CD4-positive, alpha-beta T cell (primary cell): Measurements from ENCODE around the gene IL37. TPM values are rescaled to one million over a fixed set of nuclear protein-coding genes. Genes with fewer than 3 reads are reported as not detected.

Experiments used
- ATAC-seq: fragments of 200-7000 bp; cut with Tn5 transposase; one replicate; pipeline ENCODE4 v1.10.0; 2022; ENCODE audit warnings: mild to moderate bottlenecking; ENCODE audit not compliant: poor library complexity
- CTCF ChIA-PET: fragments of 350-600 bp; sonication (Branson Sonifier 250); formaldehyde crosslinking; loops from one replicate; lab custom pipeline; 2021; ENCODE audit warnings: antibody characterized with exemption, inconsistent platforms; lab: Charles Lee
- POLR2A ChIA-PET: fragments of 350-600 bp; sonication (Branson Sonifier 250); formaldehyde crosslinking; loops from one replicate; lab custom pipeline; 2021; ENCODE audit warnings: antibody characterized with exemption, inconsistent platforms; lab: Charles Lee
- DNase-seq, 14 experiments: peaks; one replicate each; pipeline ENCODE4 v3.0.0-alpha.2; 2013 to 2020; ENCODE audit warnings: mixed read lengths in 2 of 14
- H3K27ac ChIP-seq, 2 donors: one replicate each; pipeline versions ENCODE4 v1.5.1 to v1.7.0; 2013; ENCODE audit warnings: low read length in 2 of 2, low read depth in 1 of 2, mild to moderate bottlenecking in 1 of 2
- H3K27me3 ChIP-seq, 2 experiments: 1 replicate in 1 of 2; 2 replicates in 1 of 2; pipeline versions ENCODE4 v1.6.1 to v1.7.0; 2013; ENCODE audit warnings: low read length in 2 of 2, control low read depth in 1 of 2, mild to moderate bottlenecking in 1 of 2, moderate library complexity in 1 of 2; ENCODE audit not compliant: insufficient read depth in 2 of 2, control insufficient read depth in 1 of 2
- H3K36me3 ChIP-seq: one replicate; pipeline ENCODE4 v1.6.1; 2013; ENCODE audit warnings: low read length, control low read depth; ENCODE audit not compliant: insufficient read depth
- H3K4me1 ChIP-seq: one replicate; pipeline ENCODE4 v1.6.1; 2013; ENCODE audit warnings: low read length, control low read depth; ENCODE audit not compliant: insufficient read depth
- H3K4me3 ChIP-seq: one replicate; pipeline ENCODE4 v1.5.1; 2013; ENCODE audit warnings: mild to moderate bottlenecking, low read length, moderate library complexity
- H3K9me3 ChIP-seq, 2 experiments: 1 replicate in 1 of 2; 2 replicates in 1 of 2; pipeline versions ENCODE4 v1.6.1 to v1.7.0; 2013; ENCODE audit warnings: low read length in 2 of 2, mild to moderate bottlenecking in 2 of 2, control low read depth in 1 of 2, moderate library complexity in 1 of 2; ENCODE audit not compliant: control insufficient read depth in 1 of 2, insufficient read depth in 1 of 2
- H3K27ac Mint-ChIP-seq: one replicate; pipeline ENCODE4 v1.8.0; 2020; ENCODE audit warnings: mixed read lengths
- H3K27me3 Mint-ChIP-seq: one replicate; pipeline ENCODE4 v1.8.0; 2021; ENCODE audit warnings: mixed read lengths
- H3K36me3 Mint-ChIP-seq: one replicate; pipeline ENCODE4 v1.8.0; 2021; ENCODE audit warnings: low read depth, mixed read lengths
- H3K4me1 Mint-ChIP-seq: one replicate; pipeline ENCODE4 v1.8.0; 2021; ENCODE audit warnings: low read depth, mixed read lengths
- H3K4me3 Mint-ChIP-seq: one replicate; pipeline ENCODE4 v1.8.0; 2020; ENCODE audit warnings: mild to moderate bottlenecking, mixed read lengths
- H3K9me3 Mint-ChIP-seq: one replicate; pipeline ENCODE4 v1.8.0; 2020; ENCODE audit warnings: mixed read lengths
- intact Hi-C, 2 experiments: fragments of 100-400 bp; cut with DNase I in 1 of 2; cut with micrococcal nuclease in 1 of 2; formaldehyde crosslinking; loops; one replicate each; pipeline versions ENCODE4 v1.15.1 to v1.9.0; 2023 to 2025; cut with DNase I, micrococcal nuclease
- total RNA-seq, 174 experiments: library from RNA in 2 of 174; stranded (reverse) in 2 of 174; gene quantifications; one replicate each; pipeline ENCODE4 v1.2.3 and lab custom pipeline; 2021 to 2026
- TF ChIP-seq, protein P1 (sequence below): fragments of 200-600 bp; IDR thresholded peaks from one replicate; pipeline ENCODE4 v1.8.0; 2022; ENCODE audit warnings: antibody characterized with exemption, mild to moderate bottlenecking

IL37 gene
- total RNA-seq, 2 experiments from 2014 or later, result not detected

DNA sequence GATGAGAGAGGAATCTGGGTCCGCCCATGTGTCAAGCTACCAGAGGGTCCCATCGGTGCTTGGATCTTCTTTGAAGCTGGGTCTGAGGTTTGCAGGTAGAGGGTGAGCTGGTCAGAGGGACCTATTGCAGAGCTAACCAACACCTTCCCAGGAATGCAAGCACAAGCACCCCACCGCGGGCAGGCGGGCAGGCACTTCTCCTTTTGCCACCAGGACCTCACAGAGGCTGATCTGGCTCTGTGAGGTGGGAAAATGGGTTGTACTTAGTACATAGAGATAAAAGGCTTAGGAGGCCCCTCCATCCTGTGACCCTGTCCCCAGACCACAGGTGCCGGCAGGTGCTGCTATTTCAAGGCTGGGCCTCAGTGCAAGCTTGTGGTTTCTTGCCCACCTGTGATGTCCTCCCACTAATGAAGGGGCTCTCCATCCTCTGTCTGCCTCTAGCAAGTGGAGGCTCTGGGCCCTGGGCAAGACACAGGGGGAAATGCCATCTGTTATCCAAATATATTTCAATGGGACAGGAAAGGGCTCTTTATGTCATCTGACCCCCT lies 31.4 kb upstream of the IL37 start:
- ATAC-seq (no peak), DNase-seq (no peak)
- ChIA-PET CTCF (no interaction called here), POLR2A (no interaction called here)
- Histone ChIP-seq H3K9me3 (no peaks in the 10 kb centered on the region), H3K4me3 (no peak overlapping the region), H3K27ac (no peak overlapping the region), H3K27me3 (no peaks in the 10 kb centered on the region), H3K4me1 (peaks cover 3% of the 10 kb centered on the region), H3K36me3 (no peaks in the 10 kb centered on the region)
- Mint-ChIP-seq H3K36me3 (no peaks in the 10 kb centered on the region), H3K27me3 (no peaks in the 10 kb centered on the region), H3K4me1 (no peaks in the 10 kb centered on the region), H3K9me3 (no peaks in the 10 kb centered on the region), H3K27ac (no peak overlapping the region), H3K4me3 (no peak overlapping the region)
- intact Hi-C loops, result no loop called here
- TF ChIP-seq, protein P1, sequence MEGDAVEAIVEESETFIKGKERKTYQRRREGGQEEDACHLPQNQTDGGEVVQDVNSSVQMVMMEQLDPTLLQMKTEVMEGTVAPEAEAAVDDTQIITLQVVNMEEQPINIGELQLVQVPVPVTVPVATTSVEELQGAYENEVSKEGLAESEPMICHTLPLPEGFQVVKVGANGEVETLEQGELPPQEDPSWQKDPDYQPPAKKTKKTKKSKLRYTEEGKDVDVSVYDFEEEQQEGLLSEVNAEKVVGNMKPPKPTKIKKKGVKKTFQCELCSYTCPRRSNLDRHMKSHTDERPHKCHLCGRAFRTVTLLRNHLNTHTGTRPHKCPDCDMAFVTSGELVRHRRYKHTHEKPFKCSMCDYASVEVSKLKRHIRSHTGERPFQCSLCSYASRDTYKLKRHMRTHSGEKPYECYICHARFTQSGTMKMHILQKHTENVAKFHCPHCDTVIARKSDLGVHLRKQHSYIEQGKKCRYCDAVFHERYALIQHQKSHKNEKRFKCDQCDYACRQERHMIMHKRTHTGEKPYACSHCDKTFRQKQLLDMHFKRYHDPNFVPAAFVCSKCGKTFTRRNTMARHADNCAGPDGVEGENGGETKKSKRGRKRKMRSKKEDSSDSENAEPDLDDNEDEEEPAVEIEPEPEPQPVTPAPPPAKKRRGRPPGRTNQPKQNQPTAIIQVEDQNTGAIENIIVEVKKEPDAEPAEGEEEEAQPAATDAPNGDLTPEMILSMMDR, result no peak

DNA sequence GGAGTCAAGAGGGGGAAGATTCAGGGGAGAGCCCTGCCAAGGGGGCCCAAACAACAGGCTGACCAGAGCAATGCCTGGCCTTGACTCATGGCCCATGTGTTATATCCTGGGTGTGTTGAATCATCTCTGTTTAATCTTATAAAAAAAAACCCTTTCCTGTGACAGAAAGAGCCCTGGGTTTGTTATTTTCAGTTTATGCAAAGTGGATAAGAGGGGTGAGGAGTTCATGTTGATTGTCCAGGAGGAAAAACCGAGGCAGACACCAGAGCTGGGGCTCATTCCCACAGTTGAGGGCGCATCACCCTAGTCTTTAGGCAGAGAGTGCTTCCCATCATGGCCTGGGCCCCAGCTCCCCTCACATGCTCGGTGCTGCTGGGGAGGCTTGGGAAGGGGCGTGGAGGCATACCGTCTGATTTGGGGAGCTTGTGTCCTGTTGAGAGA lies 30.9 kb upstream of the IL37 start:
- ChIA-PET POLR2A (no interaction called here), CTCF (no interaction called here)
- Histone ChIP-seq H3K4me3 (no peak overlapping the region), H3K27ac (no peak overlapping the region), H3K4me1 (peaks cover 8% of the 10 kb centered on the region), H3K27me3 (no peaks in the 10 kb centered on the region), H3K9me3 (no peaks in the 10 kb centered on the region), H3K36me3 (no peaks in the 10 kb centered on the region)
- intact Hi-C loops, result no loop called here
- Mint-ChIP-seq H3K27ac (no peak overlapping the region), H3K4me3 (no peak overlapping the region), H3K27me3 (no peaks in the 10 kb centered on the region), H3K9me3 (no peaks in the 10 kb centered on the region), H3K4me1 (peaks cover 4% of the 10 kb centered on the region), H3K36me3 (no peaks in the 10 kb centered on the region)
- DNase-seq (peak in 2 of 14 experiments; percentile 46 to 61), ATAC-seq (no peak)
- TF ChIP-seq, protein P1, result no peak

DNA sequence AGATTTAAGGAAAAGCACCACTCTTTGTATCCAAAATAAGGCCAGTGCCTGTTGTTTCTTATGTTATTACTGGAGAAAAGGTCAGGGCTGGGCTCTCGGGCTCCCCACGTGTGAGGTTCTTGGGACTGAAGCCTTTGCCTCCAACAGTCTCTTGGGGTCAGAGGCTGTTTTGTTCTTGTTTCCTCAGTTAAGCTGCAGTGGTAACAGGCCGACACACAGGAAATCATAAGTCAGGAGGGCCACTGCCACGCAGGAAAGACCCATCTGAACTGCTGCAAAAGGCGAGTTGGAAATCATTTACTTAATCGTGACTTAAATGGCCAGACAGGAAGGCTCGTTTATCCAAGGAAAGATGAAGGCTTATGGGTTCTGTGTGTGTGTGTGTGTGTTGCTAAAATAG lies 30.3 kb upstream of the IL37 start:
- no peaks in the 10 kb centered on the region for H3K27me3 Mint-ChIP-seq
- no peaks in the 10 kb centered on the region for H3K9me3 ChIP-seq
- POLR2A ChIA-PET, result no interaction called here
- no peaks in the 10 kb centered on the region for H3K9me3 Mint-ChIP-seq
- TF ChIP-seq, protein P1, result no peak
- H3K27me3 ChIP-seq, result no peaks in the 10 kb centered on the region
- H3K27ac Mint-ChIP-seq, result no peak overlapping the region
- no peaks in the 10 kb centered on the region for H3K36me3 Mint-ChIP-seq
- DNase-seq (no peak), ATAC-seq (no peak)
- CTCF ChIA-PET, result interaction anchor here (1.1 kb wide), 1 partner anchor 131 kb away, joined by 4 read pairs; no protein-coding TSS in a partner anchor
- intact Hi-C loops, result no loop called here
- H3K4me3 ChIP-seq, result no peak overlapping the region
- H3K36me3 ChIP-seq, result no peaks in the 10 kb centered on the region
- H3K4me1 Mint-ChIP-seq, result peaks cover 6% of the 10 kb centered on the region
- no peak overlapping the region for H3K27ac ChIP-seq
- peaks cover 8% of the 10 kb centered on the region for H3K4me1 ChIP-seq
- H3K4me3 Mint-ChIP-seq, result no peak overlapping the region
